Measurements from ENCODE around the gene GHRHR.

GHRHR gene

GRCh38 chr7:31003097-31003496, 39.3 kb downstream of the GHRHR start:
- DNase-seq (ENCODE audit: low spot score): no peak

DNA sequence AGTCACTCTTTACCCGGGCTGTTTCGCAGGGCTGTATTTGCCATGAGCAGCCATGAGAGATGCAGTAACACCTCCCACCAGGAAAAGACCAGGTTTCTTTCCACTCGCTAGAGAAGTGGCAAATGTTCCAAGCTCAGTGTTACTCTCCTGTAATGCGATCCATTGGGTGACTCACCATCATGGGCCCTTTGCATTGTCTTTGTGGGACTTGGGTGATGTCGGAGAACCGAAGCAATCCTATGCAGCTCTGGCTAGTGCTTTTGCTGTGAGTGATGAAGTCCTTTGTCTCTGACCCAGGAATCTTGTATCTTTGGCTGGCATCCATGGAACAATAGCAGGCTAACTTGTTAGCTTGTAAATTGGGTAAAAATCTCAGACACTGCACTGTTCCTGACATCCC, 40.0 kb downstream of the GHRHR start:
- DNase-seq (ENCODE audit: low spot score): no peak

DNA sequence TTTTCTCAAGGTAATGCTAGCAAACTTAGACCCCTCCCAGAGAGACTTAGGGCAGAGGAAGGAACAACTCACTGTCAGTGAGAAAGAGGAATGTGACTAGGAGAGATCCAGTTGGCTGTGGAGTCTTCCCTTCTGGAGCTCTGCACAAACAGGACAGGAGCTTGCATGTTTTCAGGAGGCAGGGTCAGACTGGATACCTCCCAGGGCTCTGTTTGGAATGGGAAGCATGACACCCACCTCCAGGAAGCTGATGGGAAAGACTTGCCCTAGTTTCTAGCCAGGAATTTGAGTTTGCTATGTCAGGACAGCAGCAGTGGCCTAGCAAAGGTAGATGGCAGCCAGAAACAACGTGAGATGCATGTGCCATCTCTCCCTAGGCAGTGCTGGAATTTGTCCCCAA, 40.6 kb downstream of the GHRHR start:
- DNase-seq (ENCODE audit: low spot score): no peak

GRCh38 chr7:31006857-31007256, 43.1 kb downstream of the GHRHR start:
- no peak for DNase-seq (ENCODE audit: low spot score)

GRCh38 chr7:31007634-31008033, 43.9 kb downstream of the GHRHR start:
- DNase-seq (ENCODE audit: low spot score): no peak

DNA sequence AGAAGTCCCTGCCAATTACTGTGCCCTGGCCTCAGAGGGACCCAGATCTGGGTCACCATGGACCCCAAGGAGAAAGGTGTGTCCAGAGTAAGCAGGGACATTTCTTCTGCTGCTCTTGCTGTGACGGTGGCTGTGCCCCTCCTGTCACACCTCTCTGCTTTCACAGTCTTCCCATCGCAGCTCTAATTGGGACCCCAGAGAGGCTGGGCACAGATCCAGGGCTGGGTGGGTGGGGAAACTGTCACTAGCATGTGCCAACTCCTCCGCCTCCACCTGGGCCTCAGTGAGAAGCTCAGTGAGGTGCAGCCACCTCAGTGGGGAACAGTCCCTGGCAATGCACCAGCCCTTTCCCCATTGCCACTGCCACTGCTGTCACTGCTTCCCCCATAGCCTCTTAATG, 51.1 kb downstream of the GHRHR start:
- DNase-seq (ENCODE audit: low spot score): no peak

GRCh38 chr7:31017032-31017675, 53.4 kb downstream of the GHRHR start:
- DNase-seq (ENCODE audit: low spot score): no peak

DNA sequence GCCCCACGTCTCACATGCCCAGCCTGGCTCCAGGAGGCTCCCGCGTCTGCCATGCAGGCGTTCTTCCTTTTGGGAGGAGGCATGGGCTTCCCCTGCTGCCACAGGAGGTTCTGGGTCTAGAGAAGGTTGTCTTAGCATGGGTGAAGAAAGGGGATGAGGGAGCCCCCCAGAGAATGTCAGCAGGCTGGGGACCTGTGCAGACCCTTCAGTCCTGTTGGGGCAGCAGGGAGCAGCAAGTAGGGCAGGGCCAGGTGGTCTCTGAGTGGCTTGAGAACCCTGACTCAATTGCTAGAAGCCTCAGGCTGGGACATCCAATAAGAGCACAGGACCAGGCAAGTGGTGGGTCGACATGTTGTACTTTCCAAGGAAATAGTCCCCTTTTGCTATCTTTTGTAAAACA, 54.0 kb downstream of the GHRHR start:
- no peak for DNase-seq (ENCODE audit: low spot score)

- DNase-seq (ENCODE audit: low spot score): no peak
Measured at GRCh38 chr7:31019509-31019908, 55.8 kb downstream of the GHRHR start.

GRCh38 chr7:31020161-31020560, 56.4 kb downstream of the GHRHR start:
- DNase-seq (ENCODE audit: low spot score): no peak

DNA sequence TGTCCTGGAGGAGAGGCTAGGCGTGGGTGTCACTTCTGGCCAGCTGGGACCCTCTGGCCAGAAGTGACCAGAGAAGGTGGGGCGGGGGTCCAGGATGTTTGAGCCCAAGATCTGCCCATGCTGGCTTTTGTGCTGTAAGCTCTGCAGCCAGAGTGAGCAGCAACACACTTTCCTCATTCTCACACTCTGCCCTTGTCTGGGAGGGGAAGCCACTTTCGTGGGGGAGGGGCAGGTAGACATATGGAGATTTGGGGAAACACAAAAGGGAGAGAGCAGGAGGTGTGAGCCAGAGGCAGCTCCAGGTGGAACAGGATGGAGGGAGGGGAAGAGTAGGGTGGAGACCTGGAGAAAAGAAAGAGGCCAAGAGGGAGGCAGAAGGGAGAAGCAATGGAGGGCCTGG, 56.9 kb downstream of the GHRHR start:
- DNase-seq (ENCODE audit: low spot score): no peak

- DNase-seq (ENCODE audit: low spot score): no peak
Measured at GRCh38 chr7:31022117-31022516, 58.4 kb downstream of the GHRHR start.

DNA sequence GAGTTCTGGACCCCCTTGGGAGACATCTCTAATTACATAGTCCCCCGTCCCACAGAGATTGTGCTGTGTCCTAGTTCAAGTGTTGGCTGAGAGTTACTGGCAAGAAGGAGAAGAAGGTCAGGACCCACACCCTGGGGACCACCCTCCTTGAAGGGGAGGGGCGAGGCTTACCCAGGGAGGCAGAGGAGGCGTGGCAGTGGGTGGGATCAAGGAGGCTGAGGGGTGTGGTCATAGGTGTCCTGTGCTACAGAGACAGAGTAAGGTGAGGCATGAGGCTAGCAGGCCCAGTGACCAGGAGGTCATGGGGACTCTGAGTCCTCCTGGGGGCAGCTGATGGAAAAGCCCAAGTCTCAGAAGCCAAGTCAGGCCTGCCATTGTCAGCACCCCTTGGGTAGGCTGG, 59.0 kb downstream of the GHRHR start:
- DNase-seq (ENCODE audit: low spot score): no peak

DNA sequence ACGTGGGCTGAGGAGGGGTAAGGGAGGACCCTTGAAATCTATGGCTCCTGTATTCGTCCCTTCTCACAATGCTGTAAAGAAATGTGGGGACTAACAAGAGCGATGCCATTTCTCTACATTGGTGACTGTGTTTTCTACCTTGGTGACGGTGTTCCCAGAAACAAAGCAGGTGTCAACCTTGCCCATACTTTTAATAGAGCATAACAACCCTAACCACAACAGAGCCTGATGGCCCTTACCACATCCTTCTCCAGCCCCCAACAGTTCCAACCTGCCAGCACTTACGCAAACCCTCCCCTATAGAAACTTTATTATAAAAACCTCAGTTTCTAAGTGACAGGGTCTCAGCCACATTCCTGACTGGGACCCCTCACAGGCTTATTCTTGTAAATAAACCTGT, 60.1 kb downstream of the GHRHR start:
- DNase-seq (ENCODE audit: low spot score): no peak

- peak; percentile 83 for DNase-seq (ENCODE audit: low spot score)
Measured at GRCh38 chr7:31027161-31027965, 63.6 kb downstream of the GHRHR start.

DNA sequence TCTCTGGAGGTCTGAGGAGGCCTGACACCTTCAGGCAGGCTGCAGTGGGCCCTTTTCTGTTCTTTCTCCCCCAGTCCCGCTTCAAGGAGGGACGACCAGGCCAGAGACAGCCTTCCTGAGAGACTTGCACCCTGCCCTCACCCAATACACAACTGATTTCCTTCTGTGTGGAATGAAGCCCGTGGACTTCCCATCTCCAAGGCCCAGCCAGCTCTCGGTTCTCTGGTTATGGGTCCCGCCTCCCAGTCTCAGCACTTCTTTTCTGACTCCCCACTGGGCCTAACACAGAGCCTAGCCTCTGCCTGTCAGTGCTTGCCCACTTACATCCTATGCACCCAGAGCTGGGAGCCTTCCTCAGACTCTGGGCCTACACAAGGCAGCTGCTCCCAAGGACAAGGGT, 64.3 kb downstream of the GHRHR start:
- DNase-seq (ENCODE audit: low spot score): no peak

- no peak for DNase-seq (ENCODE audit: low spot score)
Measured at GRCh38 chr7:31028417-31028992, 64.8 kb downstream of the GHRHR start.

Measured in left forelimb (tissue), 1 donor.